Uterus (tissue), 2 donors: ENCODE data around the gene GPR176.

Source experiments
- CTCF ChIP-seq, 4 experiments: fragments of 200-600 bp in 2 of 4; fragments of 450-650 bp in 2 of 4; sonication (generic) in 2 of 4; IDR thresholded peaks; one replicate each; pipeline ENCODE4 v1.5.1; 2016 to 2019; ENCODE audit warnings: antibody characterized with exemption in 4 of 4, mild to moderate bottlenecking in 2 of 4, moderate library complexity in 1 of 4
- POLR2A ChIP-seq, 2 donors: fragments of 450-650 bp; IDR thresholded peaks; one replicate each; pipeline ENCODE4 v1.6.1; 2016; ENCODE audit warnings: antibody characterized with exemption in 2 of 2, mild to moderate bottlenecking in 1 of 2, moderate library complexity in 1 of 2

- TF ChIP-seq POLR2A (IDR thresholded peaks at IDR 0.05), result no peak
- TF ChIP-seq CTCF (IDR thresholded peaks at IDR 0.05), result no peak
These were observed 131.1 kb downstream of the GPR176 start for GRCh38 chr15:39788800-39789565.
